ENCODE data around the gene GTF2A1.
"Not testable (repeated sequence)": the region's sequence is repeated elsewhere in the genome, so short reads cannot be mapped to it uniquely, and the experiment has no call there.

GTF2A1 gene

DNA sequence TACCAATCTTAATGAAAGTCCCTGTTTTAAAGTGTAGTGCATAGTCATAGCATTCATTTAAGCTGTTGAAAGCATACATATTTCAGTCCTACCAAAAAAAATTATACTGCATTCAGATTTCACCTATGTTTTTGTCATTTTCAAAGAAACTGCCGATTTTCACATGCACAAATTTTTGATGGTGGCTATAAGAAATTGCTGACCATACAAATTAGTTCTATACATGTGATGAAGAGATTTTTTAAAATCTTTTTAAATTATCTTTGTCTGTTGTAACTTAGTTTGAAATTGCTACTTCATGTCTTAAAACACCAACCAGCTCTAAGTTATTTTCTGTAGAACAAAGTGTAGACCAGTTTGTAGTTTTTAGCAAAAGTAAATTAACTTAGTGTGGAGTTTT lies 3.5 kb upstream of the GTF2A1 start:
- DNase-seq = no peak

DNA sequence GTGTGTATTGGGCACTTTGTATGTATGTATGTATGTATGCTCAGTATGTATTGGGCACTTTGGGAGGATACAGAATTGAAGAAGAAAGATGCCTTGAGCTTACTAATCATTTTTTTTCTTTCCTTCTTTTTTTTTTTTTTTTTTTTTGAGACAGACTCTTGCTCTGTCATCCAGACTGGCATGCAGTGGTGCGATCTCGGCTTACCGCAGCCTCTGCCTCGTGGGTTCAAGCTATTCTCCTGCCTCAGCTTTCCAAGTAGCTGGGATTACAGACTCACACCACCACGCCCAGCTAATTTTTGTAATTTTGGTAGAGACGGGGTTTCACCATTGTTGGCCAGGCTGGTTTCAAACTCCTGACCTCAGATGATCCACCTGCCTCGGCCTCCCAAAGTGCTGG lies 3.0 kb upstream of the GTF2A1 start:
- DNase-seq = not testable (repeated sequence)

DNA sequence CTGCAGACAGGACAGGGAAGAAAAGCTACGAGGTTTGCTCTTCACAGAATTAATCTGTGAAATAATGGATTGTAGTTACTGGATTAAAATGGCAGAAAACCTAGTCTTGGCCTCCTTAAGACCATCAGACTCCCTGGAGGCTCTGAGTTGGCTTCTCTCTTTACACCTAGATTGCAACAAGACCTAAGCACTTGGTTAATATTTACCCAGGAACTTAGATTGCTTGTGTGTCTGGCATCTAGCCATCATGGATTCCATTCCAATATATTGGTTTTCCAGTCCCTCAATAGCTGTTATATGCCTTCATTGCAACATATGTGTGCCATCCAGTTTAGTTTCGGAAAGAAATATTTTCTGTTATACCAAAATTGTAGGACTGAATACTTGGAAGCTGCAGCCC lies 1.9 kb upstream of the GTF2A1 start:
- no peak for DNase-seq

DNA sequence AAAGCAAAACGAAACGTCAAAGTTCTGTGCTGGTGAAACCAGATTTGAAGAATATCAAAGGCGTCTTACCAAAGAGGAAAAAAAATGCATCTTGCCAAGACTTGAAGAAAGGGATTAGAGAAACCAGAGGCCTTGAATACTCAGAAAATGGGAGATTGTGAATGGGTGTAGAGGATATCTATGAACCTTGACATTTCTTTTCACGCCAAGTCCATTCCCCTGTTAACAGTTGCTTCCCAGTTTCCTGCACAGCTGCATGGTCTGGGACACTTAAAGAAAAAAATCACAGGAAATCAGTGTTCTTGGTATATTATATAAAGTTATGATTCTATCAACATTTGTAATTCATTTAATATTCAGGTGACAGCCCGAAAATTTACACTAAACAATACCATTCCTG lies 1.4 kb upstream of the GTF2A1 start:
- DNase-seq = no peak

DNA sequence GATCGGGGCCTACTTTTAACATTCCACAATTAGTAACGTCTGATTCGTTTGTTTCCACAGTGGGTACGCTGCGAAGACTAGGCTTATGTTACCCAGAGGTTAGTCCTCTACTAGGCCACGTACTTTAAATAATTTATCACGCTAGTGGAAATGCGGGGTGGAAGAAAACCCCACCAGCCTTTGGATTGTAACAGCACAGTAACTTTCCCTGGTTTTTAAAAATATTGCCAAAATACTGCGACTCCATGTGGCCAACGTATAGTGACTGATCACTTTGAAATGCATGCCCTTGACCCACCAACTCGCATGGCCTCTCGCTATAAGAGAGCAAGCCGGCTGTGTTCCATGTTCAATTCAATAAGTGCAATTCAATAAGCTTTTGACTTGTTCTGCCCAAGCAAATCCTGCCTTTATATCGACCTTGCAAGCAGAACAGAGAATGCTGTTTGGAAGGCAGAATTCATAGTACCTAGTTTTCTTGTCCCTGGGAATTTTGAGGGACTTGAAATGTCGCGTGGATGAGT lies 882 bp upstream of the GTF2A1 start:
- DNase-seq = no peak

DNA sequence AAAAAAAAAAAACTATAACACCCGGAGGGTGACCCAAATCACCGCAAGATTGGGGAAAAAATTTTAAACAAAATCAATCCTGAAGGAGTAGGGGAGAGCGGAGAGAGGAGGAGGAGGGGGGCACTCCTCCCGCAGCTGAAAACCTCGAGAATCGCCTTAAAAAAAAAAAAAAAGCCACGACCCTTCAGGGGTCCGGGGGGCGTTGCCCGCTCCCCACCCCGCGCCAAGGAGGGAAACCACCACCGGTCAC lies 254 bp downstream of the GTF2A1 start:
- DNase-seq = no peak

DNA sequence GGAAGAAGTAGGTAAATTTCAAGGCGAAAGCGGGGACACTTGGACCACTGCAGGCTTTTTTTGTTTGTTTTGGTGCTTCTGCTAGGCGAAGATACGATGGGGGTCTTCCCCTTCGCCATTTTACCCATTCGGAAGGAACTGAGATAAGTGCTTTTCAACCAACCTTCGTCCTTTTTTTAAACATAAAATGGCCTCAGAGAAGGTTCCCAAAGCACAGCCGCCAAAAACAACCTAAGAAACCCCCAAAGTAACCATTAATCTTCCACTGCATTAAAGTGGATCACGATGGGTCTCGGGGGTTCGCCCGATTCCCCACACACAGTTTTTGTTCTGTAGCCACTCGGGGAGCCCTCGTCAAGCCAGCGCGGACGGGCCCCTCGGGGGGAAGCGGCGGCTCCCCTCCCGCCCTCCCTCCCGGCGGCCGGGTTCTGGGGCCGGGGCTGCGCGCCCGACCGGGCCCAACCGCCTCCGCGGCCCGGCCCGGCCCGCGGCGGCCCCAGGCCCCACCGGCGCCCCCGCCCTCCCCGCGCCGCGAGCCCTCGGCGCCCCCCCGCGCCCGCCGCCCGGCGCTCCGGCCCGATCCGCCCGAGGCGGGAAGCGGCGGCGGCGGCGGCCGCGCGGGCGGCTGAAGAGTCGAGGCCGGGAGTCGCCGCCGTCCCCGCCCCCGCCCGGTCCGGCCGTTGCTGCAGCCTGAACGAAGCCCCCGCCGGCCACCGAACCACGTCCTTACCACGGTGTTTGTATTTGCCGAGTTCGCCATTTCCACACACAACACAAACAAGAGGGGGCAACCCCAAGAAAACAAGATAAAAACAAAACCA lies 790 bp downstream of the GTF2A1 start:
- peak; percentile 44 for DNase-seq

DNA sequence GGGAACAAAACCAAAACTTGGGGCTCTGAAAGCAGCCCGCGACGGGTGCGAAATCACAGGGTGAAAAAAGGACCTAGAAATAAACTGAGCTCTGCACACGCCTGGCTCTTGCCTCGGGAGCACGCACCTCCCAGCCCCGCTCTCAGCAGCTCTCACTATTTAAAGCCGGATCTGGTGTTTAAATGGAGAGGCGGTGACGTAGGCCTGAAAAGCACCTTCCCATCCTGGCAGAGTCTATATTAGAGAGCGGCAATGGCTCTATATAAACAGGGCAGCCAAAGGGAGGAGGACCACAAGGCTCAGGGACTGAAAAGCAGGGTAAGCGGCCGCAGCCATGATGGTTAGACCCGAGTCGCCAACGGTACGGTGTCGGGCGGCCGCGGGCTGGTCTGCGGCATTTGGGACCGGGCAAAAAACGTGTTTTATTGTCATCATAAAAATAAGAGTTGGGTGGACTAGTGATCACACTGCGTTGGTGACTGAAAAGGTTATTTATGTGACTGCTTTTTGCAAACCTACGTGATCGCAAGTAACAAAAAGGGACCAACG lies 1.5 kb downstream of the GTF2A1 start:
- DNase-seq = peak; percentile 96

DNA sequence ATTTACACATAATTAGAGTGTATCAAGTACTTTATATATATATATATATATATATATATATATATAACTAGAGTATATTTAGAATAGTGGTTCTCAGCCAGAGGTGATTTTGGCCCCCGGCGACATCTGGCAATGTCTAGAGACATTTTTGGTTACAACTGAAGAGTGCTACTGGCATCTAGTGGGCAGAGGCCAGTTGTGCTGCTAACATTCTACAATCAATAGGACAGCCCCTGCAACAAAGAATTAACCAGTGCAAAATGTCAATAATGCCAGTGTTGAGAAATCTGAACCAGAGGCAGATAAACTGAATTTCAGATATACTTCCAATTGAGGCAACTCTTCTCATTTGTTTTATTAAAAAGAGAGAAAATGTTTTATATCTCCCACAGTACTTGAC lies 8.9 kb downstream of the GTF2A1 start:
- DNase-seq = peak; percentile 26

DNA sequence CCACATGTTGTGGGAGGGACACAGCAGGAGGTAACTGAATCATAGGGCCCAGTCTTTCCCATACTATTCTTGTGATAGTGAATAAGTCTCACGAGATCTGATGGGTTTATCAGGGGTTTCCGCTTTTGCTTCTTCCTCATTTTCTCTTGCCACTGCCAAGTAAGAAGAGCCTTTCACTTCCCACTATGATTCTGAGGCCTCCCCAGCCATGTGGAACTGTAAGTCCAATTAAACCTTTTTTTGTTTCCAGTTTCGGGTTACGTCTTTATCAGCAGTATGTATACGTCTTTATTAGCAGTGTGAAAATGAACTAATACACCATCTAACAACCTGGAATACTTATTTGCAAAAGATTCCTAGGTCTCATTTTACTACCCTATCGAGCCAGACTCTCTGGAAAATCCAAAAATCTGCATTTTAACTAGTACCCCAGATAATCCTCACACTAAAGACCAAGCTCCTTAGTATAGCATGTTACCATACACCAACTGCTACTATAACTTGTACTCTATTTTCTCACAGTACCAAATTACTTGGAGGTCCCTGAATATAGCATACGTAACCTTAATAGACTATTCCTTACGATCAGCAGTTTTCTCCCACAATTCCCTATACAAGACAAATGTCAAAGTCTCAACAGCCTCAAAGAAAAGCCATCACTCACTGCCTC lies 11.5 kb downstream of the GTF2A1 start:
- no peak for DNase-seq

DNA sequence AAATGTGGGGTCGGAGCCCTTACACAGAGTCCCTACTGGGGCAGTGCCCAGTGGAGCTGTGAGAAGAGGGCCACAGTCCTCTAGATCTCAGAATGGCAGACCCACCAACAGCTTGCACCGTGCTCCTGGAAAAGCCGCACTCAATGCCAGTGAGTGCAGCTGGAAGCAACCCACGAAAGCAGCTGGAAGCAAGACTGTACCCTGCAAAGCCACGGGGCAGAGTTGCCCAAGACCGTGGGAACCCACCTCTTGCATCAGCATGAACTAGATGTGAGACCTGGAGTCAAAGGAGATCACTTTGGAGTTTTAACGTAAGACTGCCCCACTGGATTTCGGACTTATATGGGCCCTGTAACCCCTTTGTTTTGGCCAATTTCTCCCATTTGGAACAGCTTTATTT lies 12.3 kb downstream of the GTF2A1 start:
- no peak for DNase-seq

DNA sequence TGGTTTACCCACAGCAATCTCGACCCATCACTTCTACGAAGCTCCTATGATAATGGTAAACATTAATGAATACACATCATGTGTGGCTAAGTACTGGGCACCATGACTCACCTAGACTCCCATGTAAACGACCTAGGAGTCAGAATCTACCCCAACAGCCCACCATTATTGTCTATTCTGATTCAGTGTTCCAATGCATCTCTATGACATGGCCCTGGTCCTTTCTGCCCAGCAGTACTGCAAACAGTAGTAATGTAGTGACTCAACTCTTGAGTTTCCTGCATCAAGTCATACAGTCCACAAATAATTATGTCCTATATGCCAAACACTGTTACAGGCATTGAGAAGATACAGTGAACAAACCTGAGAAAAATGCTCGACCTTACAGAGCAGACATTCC lies 14.6 kb downstream of the GTF2A1 start:
- peak; percentile 20 for DNase-seq

DNA sequence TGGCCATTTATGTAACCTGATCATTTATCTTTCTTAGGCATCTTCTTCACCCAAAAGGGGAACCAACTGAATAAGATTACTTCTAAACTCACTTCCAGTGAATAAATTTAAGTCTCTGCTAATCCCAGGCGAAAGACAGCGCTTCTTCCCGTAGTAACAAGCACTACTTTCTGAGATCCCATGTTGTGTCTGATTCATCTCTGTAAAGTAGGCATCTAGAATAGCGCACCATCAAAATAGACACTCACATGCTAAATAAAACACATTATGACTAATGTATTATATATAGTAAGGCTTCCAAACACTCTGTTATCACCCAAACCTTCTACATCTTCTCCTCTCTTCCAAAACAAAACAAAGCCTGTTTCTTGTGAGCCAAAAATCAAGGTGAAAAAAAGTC lies 15.1 kb downstream of the GTF2A1 start:
- DNase-seq = no peak

DNA sequence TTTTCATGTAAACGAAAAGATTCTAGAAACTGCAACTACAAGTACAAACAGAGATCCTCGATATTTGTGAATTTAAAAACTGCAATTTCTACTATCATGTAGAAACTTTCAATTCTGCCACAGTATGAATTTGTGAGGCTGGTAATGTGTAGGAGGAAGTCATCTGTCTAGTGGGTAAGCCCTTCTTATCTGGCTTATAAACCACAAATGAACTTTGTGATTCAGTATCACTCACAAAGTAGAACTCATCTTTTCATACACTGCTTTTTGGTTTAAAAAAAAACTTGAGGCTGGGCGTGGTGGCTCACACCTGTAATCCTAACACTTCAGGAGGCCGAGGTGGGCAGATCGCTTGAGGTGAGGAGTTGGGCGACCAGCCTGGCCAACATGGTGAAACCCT lies 20.7 kb downstream of the GTF2A1 start:
- peak; percentile 27 for DNase-seq

DNA sequence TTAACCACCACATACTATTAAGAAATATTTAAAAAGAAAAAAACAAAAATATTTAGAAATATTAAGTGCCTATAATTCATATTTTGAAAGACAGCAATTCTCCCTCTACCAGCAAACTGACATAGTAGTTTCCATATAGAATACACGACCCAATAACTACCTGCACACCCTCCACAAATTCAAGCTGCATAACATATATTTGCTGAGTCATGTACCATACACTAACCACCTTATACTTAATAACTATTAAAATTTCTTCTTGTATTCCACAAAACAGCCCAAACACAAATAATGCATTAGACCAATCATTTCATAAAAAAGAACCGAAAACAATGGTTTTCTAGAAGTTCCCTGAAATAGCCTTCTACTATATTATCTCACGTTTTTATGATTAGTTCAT lies 21.7 kb downstream of the GTF2A1 start:
- DNase-seq = no peak

DNA sequence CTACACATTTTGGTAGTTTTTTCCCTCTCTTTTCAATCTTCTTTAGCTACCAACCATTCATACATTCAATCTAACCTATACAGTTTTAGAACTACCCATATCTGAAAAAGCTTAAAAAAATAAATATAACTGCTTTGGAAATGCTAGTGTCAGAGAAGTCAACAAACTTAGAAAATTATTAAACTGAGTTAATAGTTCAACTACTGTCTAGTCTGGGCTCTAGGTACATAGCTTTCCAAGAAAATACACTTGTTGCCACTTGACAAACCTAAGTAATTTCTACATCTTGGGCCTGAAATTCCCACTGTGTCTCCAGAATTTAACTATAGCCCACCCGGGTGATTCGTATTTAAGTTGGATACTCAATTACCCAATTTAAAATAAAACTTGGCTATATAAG lies 22.1 kb downstream of the GTF2A1 start:
- DNase-seq = no peak

DNA sequence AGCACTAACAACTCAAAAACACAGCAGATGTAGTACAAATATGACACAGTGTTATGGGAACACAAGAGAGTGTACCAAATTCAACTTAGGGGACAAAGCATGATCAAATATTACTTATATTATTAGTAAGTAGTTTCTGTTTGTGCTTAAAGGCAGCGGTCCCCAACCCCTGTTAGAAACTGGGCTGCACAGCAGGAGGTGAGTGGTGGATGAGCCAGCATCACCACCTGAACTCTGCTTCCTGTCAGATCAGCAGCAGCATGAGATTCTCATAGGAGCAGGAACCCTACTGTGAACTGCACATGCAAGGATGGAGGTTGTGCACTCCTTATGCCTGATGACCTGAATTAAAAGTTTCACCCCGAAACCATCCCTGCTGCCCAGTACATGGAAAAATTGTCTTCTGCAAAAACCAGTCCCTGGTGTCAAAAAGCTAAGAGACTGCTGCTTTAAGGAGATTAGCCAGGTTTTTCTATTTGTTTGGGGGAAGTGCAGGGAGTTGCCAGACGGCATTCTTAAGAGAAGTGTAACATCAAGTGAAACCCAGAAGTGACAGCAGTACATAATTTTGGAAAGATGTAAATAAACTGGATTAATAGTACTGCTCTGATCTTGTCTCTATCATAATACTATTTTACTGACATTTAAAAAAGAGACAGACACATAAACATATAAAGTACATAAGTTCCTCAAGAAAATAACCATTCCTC lies 26.7 kb downstream of the GTF2A1 start:
- peak; percentile 54 for DNase-seq

DNA sequence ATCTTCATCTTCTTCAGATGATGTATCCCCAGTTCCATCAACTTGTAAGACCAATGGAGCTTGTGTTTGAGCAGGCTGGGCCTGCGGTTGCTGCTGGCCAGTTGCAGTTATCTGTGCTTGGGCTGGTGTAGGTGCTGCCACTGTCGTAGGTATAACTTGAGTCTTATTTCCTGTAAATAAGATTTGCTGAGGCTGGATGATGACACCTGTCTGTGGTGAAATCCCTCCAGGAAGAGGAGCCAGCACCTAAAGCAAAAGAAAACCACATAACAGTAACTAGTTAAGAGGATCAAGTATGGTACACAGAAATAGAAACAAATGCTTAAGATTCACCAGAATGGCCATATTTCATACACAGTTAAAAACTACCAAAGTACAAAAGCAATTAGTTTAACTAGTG lies 28.2 kb downstream of the GTF2A1 start:
- DNase-seq = peak; percentile 30

DNA sequence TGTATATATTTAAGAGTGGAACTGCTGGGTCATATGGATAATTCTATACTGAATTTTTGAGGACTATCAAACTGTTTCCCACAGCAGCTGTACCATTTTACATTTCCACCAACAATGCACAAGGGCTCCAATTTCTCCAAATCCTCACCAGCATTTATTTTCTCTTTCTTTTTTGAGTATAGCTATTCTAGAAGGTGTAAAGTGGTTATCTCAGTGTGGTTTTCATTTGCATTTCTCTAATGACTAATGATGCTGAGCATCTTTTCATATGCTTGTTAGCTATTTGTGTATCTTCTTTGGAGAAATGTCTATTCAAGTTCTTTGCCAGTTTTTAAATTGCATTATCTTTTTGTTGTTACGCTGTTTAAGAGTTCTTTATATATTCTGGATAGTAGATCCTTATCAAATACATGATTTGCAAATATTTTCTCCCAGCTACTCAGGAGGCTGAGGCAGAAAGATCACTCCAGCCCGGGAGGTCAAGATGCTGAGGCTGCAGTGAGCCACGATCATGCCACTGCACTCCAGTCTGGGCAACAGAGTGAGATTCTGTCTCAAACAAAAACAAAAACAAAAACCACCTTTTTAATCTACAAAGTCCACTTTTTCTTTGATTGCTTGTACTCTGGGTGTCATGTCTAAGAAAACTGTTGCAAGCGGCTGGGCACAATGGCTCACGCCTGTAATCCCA lies 32.8 kb downstream of the GTF2A1 start:
- no peak for DNase-seq

DNA sequence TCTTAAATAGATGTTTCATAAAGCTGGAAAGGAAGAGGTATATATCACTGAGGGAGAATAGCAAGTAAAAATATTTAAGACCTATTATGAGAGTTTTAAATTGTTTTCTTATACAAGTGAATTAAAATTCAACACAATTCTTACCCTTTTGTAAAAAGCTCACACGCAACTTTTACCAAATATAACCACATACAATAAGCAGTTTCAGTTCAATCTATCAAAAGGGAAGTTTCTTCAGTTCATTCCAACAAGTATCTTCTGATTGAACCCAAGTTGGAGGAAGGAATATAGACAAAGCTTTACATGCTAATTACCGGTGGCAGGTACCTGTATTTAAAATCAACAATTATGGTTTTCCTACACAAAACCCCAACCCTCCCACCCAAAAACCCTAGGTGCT lies 41.1 kb downstream of the GTF2A1 start:
- no peak for DNase-seq

DNA sequence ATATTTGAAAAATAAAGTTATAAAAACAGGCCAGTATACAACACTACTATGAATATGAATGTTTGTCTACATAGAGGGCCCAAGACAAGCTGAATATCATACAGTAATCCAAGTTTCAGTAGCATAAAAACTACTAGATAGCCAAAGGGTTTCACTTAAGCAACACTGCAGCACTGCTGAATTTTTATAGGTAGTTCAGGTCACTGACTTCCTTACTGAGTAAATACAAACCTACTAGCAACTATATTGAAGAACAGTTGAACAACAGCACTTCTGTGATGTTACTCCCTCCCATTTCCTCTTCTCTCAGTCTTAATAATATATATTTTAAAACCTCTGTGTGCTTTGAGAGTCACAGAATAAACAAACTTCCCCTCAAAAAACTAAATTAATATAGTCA lies 42.7 kb downstream of the GTF2A1 start:
- no peak for DNase-seq

DNA sequence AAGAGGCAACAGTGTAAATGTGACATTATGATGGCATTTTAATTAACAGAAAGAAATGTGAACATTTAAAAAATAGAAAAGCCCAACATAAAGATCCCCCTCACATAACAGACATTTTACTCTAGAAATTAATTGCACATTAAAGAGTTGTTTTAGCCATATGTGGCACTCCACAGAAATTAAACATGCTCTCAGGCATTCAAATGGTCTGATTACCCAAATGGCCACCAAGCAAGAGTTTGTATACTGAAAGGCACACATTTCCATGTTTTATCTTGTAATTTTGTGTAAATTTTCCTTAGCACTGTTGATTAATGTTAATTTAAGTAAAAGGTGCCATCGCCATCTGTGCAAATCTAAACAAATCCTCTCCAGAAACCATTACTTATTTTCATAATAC lies 43.5 kb downstream of the GTF2A1 start:
- DNase-seq = no peak

DNA sequence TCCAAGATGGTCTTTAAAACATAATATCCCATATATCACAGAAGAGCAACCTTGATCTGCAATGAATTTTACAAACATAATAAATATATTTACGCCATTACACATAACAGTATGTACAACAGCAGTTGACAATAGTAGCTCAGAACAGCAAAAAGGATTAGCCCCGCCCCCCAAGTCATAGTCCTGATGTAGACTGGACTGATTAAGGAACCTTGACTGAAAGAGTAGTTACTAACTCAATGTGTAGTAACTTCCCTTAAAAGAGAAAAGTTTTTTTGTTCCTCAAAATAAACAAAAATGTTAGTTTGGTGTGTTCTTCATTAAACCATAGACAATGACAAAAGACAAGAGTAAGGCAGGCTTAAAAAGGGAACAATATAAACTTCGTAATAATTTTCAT lies 44.5 kb downstream of the GTF2A1 start:
- no peak for DNase-seq
